AG09319 (cell line): ENCODE results near the gene APEH.

Experiments used
- DNase-seq: peaks from one replicate; pipeline ENCODE4 v3.0.0-alpha.2; 2010; ENCODE audit warnings: low read depth; ENCODE audit errors: extremely low read depth
- TF ChIP-seq, protein P1 (sequence below): IDR thresholded peaks from 2 replicates; pipeline ENCODE4 v1.5.1; 2011; ENCODE audit warnings: low read depth, mild to moderate bottlenecking, inconsistent platforms, low read length, moderate library complexity

The APEH gene

DNA sequence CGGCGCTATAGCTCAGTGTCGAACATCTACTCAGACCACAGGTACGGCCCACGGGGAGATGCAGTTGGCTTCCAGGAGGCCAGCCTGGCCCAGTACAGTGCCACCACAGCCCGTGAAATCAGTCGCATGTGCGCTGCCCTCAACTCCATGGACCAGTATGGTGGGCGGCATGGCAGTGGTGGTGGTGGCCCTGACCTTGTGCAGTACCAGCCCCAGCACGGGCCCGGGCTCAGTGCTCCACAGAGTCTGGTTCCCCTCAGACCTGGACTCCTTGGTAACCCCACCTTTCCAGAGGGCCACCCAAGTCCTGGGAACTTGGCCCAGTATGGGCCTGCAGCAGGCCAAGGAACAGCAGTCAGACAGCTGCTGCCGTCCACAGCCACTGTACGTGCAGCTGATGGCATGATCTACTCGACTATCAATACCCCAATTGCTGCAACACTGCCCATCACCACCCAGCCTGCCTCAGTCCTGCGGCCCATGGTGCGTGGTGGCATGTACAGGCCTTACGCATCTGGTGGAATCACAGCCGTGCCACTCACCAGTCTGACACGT is 18.3 kb upstream of the APEH start:
- DNase-seq, result no peak
- TF ChIP-seq, protein P1, sequence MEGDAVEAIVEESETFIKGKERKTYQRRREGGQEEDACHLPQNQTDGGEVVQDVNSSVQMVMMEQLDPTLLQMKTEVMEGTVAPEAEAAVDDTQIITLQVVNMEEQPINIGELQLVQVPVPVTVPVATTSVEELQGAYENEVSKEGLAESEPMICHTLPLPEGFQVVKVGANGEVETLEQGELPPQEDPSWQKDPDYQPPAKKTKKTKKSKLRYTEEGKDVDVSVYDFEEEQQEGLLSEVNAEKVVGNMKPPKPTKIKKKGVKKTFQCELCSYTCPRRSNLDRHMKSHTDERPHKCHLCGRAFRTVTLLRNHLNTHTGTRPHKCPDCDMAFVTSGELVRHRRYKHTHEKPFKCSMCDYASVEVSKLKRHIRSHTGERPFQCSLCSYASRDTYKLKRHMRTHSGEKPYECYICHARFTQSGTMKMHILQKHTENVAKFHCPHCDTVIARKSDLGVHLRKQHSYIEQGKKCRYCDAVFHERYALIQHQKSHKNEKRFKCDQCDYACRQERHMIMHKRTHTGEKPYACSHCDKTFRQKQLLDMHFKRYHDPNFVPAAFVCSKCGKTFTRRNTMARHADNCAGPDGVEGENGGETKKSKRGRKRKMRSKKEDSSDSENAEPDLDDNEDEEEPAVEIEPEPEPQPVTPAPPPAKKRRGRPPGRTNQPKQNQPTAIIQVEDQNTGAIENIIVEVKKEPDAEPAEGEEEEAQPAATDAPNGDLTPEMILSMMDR, result no peak

DNA sequence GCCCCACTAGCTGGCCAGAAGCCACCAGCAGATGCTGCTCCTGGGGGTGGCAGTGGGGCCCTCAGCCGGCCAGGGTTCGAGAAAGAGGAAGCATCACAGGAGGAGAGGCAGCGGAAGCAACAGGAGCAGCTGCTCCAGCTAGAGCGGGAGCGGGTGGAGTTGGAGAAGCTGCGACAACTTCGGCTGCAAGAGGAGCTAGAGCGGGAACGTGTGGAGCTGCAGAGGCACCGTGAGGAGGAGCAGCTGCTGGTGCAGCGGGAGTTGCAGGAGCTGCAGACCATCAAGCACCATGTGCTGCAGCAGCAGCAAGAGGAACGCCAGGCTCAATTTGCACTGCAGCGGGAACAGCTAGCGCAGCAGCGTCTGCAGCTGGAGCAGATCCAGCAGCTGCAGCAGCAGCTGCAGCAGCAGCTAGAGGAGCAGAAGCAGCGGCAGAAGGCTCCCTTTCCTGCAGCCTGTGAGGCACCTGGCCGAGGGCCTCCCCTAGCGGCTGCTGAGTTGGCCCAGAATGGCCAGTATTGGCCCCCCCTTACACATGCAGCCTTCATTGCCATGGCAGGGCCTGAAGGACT is 17.5 kb upstream of the APEH start:
- TF ChIP-seq, protein P1, result peak; percentile 24
- DNase-seq, result no peak

DNA sequence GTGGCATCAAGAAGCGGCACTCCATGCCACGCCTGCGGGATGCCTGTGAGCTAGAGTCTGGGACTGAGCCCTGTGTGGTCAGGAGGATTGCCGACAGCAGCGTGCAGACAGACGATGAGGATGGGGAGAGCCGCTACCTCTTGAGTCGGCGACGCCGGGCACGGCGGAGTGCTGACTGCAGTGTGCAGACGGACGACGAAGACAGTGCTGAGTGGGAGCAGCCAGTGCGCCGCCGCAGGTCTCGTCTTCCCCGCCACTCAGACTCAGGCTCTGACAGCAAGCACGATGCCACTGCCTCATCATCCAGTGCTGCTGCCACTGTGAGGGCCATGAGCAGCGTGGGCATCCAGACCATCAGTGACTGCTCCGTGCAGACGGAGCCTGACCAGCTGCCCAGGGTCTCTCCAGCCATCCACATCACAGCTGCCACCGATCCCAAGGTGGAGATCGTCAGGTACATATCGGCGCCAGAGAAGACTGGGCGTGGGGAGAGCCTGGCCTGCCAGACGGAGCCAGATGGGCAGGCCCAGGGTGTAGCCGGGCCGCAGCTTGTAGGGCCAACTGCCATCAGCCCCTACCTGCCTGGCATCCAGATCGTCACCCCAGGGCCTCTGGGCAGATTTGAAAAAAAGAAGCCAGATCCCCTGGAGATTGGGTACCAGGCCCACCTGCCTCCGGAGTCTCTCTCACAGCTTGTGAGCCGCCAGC is 16.8 kb upstream of the APEH start:
- no peak for DNase-seq
- TF ChIP-seq, protein P1, result no peak

DNA sequence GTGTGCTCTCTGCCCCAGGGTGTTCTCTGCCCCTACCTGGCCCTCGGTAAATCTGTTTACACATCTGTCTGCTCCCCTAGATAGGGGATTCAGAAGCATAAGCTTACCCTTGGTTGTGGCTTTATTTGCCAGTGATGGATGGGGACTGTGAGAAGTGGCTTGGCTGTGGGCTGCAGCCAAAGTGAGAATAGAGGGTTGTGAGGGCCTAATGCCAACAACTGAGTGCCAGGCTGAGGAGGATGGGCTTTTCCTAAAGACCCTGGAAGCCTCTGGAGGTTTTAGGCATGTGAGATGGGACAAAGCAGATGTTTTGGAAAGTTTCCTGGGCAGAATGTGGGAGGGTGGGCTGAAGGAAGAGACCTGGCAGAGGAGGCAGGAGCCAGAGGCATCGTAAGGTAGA is 15.4 kb upstream of the APEH start:
- TF ChIP-seq, protein P1, result no peak
- DNase-seq, result no peak

DNA sequence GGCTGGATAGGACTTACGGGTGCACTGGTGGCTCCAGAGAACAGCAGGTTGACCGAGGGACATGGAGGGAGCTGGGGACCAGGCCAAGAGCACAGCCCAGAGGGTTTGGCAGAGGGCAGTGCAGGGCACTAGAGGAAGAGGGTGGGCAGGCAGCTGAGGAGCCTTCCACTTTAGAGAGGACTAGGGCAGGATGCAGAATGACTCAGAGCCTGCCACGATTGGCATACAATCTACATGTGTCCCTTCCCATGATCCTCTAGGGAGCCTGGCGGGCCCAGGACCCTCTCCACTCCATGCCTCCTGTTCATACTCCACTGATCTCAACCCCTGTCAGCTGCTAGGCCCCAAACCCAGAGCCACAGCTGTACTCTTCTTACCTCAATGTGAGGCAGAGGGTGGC is 14.4 kb upstream of the APEH start:
- TF ChIP-seq, protein P1, result no peak
- DNase-seq, result no peak

DNA sequence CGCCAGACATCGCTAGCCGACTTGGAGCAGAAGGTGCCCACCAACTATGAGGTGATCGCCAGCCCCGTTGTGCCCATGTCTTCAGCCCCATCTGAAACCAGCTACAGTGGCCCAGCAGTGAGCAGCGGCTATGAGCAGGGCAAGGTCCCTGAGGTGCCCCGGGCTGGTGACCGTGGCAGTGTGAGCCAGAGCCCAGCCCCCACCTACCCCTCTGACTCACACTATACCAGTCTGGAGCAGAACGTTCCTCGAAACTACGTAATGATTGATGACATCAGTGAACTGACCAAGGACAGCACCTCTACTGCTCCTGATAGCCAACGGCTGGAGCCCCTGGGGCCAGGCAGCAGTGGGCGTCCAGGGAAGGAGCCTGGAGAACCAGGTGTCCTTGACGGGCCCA is 12.9 kb upstream of the APEH start:
- no peak for DNase-seq
- TF ChIP-seq, protein P1, result no peak

DNA sequence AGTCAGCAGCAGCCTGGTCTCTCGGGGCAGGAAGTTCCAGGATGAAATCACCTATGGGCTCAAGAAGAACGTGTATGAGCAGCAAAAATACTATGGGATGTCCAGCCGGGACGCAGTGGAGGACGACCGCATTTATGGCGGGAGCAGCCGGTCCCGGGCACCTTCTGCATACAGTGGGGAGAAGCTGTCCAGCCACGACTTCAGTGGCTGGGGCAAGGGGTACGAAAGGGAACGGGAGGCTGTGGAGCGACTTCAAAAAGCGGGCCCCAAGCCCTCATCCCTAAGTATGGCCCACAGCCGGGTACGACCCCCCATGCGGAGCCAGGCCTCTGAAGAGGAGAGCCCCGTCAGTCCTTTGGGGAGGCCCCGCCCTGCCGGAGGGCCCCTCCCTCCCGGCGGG is 12.1 kb upstream of the APEH start:
- no peak for DNase-seq
- TF ChIP-seq, protein P1, result no peak
